Neural cell (in vitro differentiated cells): ENCODE data around the gene GAD2.

Experiments
- EZH2 ChIP-seq: fragments of 200-600, 300-800 bp; shearing (Covaris generic), sonication (generic); IDR thresholded peaks from 2 replicates; pipeline ENCODE4 v1.6.1; 2014; ENCODE audit warnings: antibody characterized with exemption, low read length, borderline replicate concordance, mild to moderate bottlenecking; ENCODE audit not compliant: insufficient read depth, poor library complexity, severe bottlenecking
- POLR2AphosphoS5 ChIP-seq: IDR thresholded peaks from 2 replicates; pipeline ENCODE4 v1.6.1; 2012

DNA sequence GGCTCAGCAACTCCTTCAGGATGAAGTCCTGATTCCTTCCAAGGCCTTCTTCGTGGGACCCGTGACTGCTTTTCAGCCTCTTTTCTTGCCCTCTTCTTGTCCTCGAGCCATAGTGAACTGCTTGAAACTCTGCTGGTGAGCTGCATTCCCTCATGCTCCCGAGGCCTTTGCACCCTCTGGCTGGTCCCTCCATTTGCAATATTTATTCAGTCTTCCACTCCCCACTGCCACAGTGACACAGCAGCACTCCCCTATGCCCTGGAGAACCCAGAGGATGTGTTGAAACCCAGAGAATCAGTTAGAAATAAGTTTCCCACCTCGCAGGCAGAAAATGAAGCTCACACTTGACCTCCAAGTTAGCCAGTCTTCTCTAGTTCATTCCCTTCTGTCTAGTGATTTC, 22.3 kb upstream of the GAD2 start:
- TF ChIP-seq POLR2AphosphoS5 (no peak), EZH2 (no peak)
